Kidney tubule cell (primary cell): ENCODE measurements around the gene RAPGEF1.

Experiments used
- DNase-seq: peaks from one replicate; pipeline ENCODE4 v3.0.0-alpha.2; 2018; ENCODE audit warnings: low spot score

Gene RAPGEF1

DNA sequence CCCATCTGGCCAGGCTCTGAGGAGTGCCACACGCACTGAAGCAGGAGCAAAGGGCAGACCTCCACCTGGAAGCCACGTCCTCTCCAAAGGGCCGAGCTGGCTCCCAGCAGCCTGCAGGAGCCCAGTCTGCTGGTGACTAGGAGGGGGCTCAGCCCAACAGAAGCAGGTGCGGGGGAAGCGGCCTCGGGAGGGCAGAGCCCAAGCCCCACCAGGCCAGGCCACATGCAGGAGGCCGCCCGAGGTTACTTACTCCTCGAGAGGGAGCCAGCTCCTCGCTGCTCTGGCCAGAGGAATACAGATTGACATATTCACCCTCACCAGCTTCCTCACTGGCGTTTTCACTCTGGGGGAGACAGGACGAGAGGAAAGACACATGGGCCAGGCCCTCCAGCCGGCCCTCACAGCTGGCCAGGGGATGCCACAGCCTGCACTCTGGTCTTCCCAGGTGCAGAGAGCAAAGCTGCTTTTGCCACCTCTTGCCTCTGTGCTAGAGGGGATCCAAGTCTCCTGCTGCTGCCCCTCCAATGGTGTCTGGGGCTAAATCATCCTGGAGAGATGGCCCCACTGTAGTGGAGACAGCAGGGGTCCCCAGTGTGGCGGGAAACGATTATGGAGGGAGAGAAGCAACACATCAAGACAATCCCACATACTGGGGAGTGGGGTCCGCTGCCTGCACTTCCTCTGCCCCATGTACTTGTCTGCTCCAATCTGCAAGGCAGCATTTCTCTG is 136.0 kb downstream of the RAPGEF1 start:
- no peak for DNase-seq

DNA sequence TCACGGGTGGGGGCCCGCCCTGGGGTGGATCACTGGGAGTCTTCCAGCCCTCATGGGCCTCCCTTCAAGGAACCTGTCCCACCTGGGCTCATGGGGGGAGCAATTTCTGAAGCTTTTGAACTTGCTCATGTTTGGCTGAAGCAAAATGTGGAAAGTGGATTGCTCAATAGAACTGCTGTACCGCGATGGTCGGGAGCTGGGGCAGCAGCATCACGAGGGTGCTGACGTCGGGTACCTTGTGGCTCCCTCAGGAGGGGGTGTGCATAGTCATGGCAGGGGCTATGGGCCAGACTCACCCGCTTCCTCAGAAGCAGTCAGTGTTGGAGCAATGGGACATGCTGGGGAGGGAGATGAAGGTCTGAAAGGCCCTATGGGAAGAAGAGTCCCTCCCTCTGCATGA is 136.7 kb downstream of the RAPGEF1 start:
- DNase-seq: no peak

DNA sequence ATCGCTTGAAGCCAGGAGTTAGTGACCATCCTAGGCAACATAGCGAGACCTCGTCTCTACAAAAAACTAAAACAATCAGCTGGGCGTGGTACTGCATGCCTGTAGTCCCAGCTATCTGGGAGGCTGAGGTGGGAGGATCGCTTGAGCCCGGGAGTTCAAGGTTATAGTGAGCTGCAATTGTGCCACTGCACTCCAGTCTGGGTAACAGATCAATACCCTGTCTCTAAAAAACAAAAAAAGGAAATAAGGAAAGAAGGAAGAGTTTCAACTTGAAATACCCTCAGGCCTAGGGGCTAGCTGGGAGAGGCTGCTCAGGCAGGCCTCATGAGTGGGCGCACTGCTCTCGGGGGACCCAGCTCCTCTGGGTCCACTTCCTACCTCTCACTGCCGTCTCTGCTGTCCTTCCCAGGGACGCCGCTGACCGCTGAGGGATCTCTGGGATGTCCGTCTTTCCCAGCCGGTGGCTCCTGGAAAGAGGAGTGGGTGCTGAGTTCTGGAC is 138.1 kb downstream of the RAPGEF1 start:
- DNase-seq: no peak

GRCh38 chr9:131598121-131598520 is 141.8 kb downstream of the RAPGEF1 start:
- no peak for DNase-seq

GRCh38 chr9:131597246-131597645 is 142.6 kb downstream of the RAPGEF1 start:
- no peak for DNase-seq

GRCh38 chr9:131596430-131596743 is 143.5 kb downstream of the RAPGEF1 start:
- no peak for DNase-seq

- DNase-seq: peak; percentile 14
These were observed 144.0 kb downstream of the RAPGEF1 start for GRCh38 chr9:131595696-131596429.

GRCh38 chr9:131594906-131595665 is 144.8 kb downstream of the RAPGEF1 start:
- DNase-seq: no peak

DNA sequence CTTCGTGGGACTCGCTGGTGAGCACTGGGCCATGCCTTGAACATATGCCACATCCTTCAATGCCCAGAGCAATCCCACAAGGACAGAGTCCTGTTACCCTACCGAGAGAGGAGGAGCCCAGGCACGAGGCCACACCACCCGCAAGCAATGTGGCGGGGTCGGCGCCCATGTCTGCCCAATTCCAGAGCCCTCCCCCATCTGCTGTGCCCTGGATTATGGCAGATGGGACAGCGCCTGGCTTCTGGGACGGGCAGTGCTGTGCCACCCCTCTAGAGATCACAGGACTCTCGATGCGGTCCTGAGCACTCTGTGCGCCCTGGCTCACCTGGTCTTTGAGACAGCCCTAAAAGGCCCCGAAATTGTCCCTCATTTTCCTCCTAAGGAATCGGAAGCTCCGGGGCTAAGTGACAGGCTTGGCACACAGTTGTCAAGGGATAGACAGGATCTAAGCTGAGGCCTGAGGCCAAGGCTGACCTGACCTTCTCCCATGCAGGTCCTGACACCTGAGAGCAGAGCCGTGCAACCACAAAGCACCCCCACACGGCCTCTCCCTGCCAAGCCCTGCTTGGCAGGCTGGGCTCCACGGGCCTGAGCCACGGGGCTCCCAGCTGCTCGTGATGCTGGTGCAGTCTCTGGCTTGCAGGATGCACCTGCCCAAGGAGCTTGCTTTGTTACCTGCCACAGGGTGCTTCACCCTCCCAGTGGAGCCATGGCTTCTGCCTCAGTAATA is 145.8 kb downstream of the RAPGEF1 start:
- DNase-seq: no peak

DNA sequence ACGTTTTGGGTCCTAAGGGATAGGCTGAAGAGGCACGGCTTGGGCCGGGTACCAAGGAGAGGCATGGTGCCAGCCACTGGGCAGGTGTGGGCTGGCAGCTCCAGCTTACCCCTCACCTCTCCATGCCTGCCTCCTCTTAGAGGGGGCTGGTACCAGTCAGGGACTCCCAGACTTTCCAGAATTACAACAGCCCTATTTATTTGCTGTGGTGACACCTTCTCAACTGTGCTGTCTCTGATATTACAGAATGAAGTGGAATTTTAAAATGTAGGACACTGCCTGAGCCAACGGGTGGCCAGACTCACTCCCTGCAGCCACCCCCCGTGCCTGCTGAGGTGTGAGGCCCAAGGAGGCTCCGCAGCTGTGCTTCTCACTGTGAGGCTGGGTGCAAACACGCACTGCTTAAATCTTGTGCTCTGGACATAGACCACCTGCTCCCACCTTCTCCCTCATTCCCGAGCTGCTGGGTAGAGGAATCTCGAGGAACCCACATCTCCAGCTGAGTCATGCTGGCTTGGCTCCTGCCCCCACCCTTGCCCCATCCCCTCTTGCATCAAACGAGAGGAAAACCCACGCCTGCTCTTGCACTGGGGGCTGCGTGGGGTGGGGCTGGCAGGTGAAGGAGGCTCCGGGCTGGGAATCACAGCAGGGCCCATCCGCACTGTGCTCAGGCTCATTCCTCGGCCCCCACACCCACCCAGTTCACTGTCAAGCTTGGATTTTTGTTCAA is 146.6 kb downstream of the RAPGEF1 start:
- no peak for DNase-seq

DNA sequence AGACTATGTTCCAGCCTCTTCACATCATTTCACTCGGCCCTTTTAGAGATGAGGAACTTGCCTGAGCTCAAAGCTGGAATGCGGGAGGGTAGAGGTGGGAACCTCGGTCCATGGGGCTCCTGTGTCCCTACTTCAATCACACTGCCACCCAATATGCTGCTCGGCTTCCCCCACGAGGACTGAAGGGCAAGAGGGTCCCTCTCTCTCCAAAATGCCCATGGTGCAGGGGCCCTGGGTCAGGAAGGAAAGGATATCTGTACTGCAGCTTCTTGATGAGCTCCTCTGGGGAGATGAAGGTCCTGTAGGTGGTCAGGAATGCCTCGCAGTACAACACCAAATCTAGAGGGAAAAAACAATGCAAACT is 148.0 kb downstream of the RAPGEF1 start:
- no peak for DNase-seq

DNA sequence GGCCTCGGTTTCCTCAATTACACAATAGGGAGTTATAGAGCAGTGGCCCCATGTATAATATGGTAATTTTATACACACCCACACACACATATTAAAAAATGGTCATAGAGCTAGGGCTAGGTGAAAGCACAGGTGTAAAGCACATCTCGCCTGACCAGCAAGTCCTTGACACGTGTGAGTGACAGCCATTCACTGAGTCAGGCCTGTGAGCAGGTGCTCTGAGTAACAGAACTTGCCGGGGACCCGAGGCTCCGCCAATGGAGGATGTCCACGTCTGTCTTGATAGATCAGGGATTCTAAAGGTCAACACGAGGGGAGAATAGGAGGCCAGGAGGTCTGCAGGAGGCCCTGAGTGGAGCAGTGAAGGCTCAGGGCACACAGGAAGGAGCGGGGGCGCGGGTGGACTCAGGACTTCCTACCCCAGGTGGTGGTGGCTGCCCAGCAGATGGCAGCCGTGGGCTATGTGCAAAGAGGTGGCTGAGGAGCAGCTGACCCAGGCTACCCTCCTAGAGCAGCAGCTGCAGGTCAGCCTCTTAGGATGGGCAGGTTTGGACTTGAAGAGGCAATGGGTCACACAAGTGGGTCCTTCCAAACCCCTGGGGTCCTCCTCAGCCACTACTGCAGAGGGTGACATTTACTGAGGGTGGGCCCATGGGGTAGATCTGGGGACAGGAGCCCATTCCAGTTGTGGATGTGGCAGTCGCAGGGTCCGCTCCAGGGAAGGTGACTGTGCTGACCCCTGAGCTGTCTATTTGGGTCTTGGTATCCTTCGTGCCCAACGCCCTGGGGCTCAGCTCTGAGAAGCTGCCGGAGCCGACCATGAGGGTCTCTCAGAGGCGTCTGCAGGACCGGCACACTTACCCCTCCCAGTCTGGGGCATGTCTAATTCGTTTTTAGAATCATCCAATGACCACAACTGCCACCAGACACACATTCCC is 148.7 kb downstream of the RAPGEF1 start:
- DNase-seq: peak; percentile 81

- no peak for DNase-seq
These were observed 149.4 kb downstream of the RAPGEF1 start for GRCh38 chr9:131590449-131590848.

DNA sequence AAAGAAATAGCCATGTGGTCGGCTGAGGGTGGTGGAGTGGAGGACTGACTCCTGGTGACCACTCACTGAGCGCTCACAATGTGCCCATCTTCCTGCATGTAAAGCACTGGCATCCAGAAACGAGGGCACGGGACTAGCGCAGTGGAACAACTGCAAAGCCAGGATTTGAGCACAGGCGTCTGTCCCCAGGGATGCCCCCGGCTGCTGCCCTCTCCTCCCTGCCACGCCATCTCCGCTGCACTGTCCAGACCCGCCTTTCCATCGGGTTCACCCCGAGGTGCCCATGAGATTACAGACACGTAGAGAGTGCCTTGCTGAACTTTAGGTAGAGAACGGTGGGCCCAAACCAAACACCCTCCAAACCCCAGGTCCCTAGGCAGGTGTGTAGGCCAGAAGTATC is 149.9 kb downstream of the RAPGEF1 start:
- no peak for DNase-seq

DNA sequence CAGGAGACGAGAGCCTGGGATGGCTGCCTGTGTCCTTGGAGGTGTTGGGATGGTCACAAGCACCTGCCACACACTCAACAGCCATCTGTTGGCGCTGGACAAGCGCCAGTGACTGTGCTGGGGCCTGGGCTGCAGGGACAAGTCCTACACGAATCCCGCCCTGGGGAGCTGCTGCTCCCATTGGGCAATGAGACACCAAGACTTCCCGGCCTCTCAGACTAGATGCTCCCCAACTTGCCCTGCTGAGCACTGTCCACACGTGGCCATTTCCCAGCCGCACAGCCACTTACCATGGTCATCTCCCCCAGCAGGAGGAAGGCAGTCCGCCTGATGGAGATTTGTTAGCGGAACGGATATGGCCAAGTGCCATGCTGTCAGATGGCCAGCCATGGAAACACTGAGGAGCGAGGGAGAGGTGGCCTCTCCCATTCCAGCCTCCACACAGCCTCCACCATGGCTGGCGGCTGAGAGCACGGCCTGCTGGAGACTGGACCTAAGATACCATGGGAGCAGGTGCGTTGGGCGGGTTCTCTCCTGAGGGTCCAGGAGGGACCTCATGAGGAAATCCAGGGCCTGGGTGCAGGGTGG is 150.7 kb downstream of the RAPGEF1 start:
- DNase-seq: no peak

DNA sequence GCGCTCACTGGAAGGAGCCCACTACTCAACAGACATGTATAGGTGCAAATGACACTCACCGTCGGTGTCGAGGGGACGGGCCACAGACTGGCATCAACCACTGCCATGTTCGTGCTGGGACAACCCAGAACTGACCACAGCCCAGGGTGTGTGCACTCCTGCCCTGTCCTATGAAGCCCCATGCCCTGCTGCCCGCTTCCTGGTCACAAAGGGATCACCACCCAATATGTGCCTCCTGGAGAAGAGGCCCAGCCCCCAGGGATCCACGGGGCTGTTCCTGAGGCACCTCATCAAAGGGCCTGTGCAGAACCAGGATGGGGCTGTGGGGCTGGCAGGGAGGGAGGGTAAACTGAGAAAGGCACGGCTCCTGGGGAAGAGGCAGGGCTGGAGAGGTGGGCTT is 151.5 kb downstream of the RAPGEF1 start:
- DNase-seq: no peak

DNA sequence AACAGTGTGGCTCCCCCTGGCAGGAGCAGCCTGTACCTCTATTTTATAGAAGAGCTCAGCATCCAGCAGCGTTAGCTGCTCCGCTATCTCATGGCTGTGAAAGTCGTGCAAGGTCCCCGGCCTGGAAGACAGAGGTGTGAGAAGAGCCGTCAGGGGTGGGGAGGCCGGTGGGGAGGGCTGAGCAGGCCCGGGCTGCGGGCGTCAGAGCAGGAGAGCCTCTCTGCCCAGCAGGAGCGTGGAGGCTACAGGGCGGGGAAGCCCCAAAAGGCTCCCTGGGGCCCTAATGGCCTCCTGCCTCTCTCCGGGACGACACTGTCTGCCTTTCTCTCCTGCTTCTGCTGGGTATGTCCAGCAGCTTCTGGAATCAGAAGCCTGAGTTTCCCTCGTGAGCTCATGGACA is 152.0 kb downstream of the RAPGEF1 start:
- no peak for DNase-seq

DNA sequence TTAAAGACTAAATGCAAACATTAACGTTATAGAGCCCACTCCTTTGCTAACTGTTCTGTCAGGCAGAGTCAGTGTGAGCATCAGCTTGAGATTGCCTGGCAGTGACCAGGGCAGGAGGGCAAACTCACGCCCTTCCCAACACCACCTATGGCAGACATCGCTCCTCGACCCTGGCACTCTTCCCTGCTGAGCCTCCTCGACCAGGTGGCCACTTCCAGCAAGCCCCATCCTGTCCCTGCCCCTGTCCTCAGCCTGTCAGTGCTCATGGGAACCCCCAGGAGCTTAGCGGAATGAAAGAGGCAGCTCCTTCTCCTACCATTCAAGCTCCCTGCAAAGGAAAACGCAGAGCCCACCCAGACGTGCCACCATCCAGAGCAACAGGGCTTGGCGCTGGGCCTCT is 152.5 kb downstream of the RAPGEF1 start:
- no peak for DNase-seq

GRCh38 chr9:131585375-131585774 is 154.5 kb downstream of the RAPGEF1 start:
- no peak for DNase-seq

GRCh38 chr9:131584858-131585257 is 155.0 kb downstream of the RAPGEF1 start:
- DNase-seq: no peak
